HepG2 (cell line): ENCODE measurements around the gene CD207. TPM values are rescaled to one million over a fixed set of nuclear protein-coding genes. Genes with fewer than 3 reads are reported as not detected.

Experiments used
- ASH2L ChIP-seq: fragments of 300-600, 200-600 bp; sonication (generic); IDR thresholded peaks from 2 replicates; pipeline ENCODE4 v1.7.0; 2017; ENCODE audit warnings: low read depth, mild to moderate bottlenecking, moderate library complexity, mixed read lengths, low read length; ENCODE audit not compliant: insufficient read length
- EEA1 ChIP-seq: sonication (generic); formaldehyde crosslinking; IDR thresholded peaks from 2 replicates; pipeline ENCODE4 v1.5.1; 2020; ENCODE audit warnings: mild to moderate bottlenecking, missing genetic modification reagents, borderline replicate concordance
- HOXA7 ChIP-seq: sonication (generic); formaldehyde crosslinking; IDR thresholded peaks from 2 replicates; pipeline ENCODE4 v1.8.1; 2022; ENCODE audit warnings: mild to moderate bottlenecking, missing genetic modification reagents, moderate library complexity
- IKZF1 ChIP-seq: fragments of 450-650 bp; IDR thresholded peaks from 2 replicates; pipeline ENCODE4 v1.7.1; 2016
- KAT8 ChIP-seq: IDR thresholded peaks from 2 replicates; pipeline ENCODE4 v1.6.1; 2016; ENCODE audit warnings: missing genetic modification reagents, missing compliant biosample characterization
- MBD4 ChIP-seq: IDR thresholded peaks from 2 replicates; pipeline ENCODE4 v1.6.1; 2012; ENCODE audit warnings: low read length, inconsistent platforms, borderline replicate concordance
- RXRA ChIP-seq: sonication (generic); formaldehyde crosslinking; IDR thresholded peaks from 2 replicates; pipeline ENCODE4 v1.5.1; 2020; ENCODE audit warnings: missing genetic modification reagents
- TARDBP ChIP-seq: sonication (generic); formaldehyde crosslinking; IDR thresholded peaks from 2 replicates; pipeline ENCODE4 v1.8.0; 2022; ENCODE audit warnings: mild to moderate bottlenecking, missing genetic modification reagents
- TCF7L2 ChIP-seq: IDR thresholded peaks from 2 replicates; pipeline ENCODE4 v1.6.1; 2011; ENCODE audit warnings: mild to moderate bottlenecking, low read depth, low read length, moderate library complexity
- THAP7 ChIP-seq: sonication (generic); formaldehyde crosslinking; IDR thresholded peaks from 2 replicates; pipeline ENCODE4 v1.8.1; 2023; ENCODE audit warnings: mild to moderate bottlenecking, missing genetic modification reagents
- ZFP37 ChIP-seq: sonication (generic); formaldehyde crosslinking; IDR thresholded peaks from 2 replicates; pipeline ENCODE4 v1.4.0; 2020; ENCODE audit warnings: missing genetic modification reagents, borderline replicate concordance
- ZNF205 ChIP-seq: IDR thresholded peaks from 2 replicates; pipeline ENCODE4 v1.6.1; 2018; ENCODE audit warnings: missing biosample characterization, missing genetic modification reagents
- ZNF326 ChIP-seq: sonication (generic); formaldehyde crosslinking; IDR thresholded peaks from 2 replicates; pipeline ENCODE4 v1.4.0; 2020; ENCODE audit warnings: missing genetic modification reagents, borderline replicate concordance
- ZNF567 ChIP-seq: sonication (generic); formaldehyde crosslinking; IDR thresholded peaks from 2 replicates; pipeline ENCODE4 v1.8.1; 2023; ENCODE audit warnings: mild to moderate bottlenecking, missing genetic modification reagents, borderline replicate concordance
- ZNF629 ChIP-seq: sonication (generic); formaldehyde crosslinking; conservative IDR thresholded peaks from 2 replicates; pipeline ENCODE4 v1.5.0; 2020; ENCODE audit warnings: missing genetic modification reagents
- ZNF777 ChIP-seq: sonication (generic); formaldehyde crosslinking; IDR thresholded peaks from 2 replicates; pipeline ENCODE4 v1.4.0; 2020; ENCODE audit warnings: missing genetic modification reagents
- ZNF891 ChIP-seq: sonication (generic); formaldehyde crosslinking; IDR thresholded peaks from 2 replicates; pipeline ENCODE4 v1.5.0; 2020; ENCODE audit warnings: mild to moderate bottlenecking, missing genetic modification reagents
- ZZZ3 ChIP-seq: sonication (generic); formaldehyde crosslinking; IDR thresholded peaks from 2 replicates; pipeline ENCODE4 v1.4.0; 2020; ENCODE audit warnings: missing genetic modification reagents, mild to moderate bottlenecking, borderline replicate concordance
- polyA plus RNA-seq, 8 experiments: library from polyadenylated mRNA; depleted of rRNA in 3 of 8; stranded (reverse) in 7 of 8; unstranded in 1 of 8; fragments of >200 nt; fragmentation: Illumina TruSeq in 4 of 8; extraction: Trizol in 4 of 8; gene quantifications; 2 replicates each; pipeline versions ENCODE4 v1.2.1 to v1.2.3, GENCODE V29; 2011 to 2016; ENCODE audit warnings: low read depth in 4 of 8, missing spikeins in 1 of 8, mixed read lengths in 1 of 8; ENCODE audit not compliant: insufficient read depth in 1 of 8
- total RNA-seq, 5 experiments: library from RNA; depleted of rRNA; stranded (reverse); fragments of >200 nt; fragmentation: Illumina TruSeq; extraction: Trizol; gene quantifications; 2 replicates each; pipeline ENCODE4 v1.2.3, GENCODE V29; 2016; ENCODE audit warnings: low read depth in 1 of 5
- TF ChIP-seq, protein P1 (sequence below): sonication (generic); formaldehyde crosslinking; IDR thresholded peaks from 2 replicates; pipeline ENCODE4 v1.4.0; 2020; ENCODE audit warnings: missing genetic modification reagents, borderline replicate concordance
- TF ChIP-seq, protein P2 (sequence below): sonication (generic); formaldehyde crosslinking; conservative IDR thresholded peaks from 2 replicates; pipeline ENCODE4 v1.8.1; 2023; ENCODE audit warnings: missing genetic modification reagents
- TF ChIP-seq, protein P3 (sequence below): sonication (generic); formaldehyde crosslinking; IDR thresholded peaks from 2 replicates; pipeline ENCODE4 v1.8.1; 2022; ENCODE audit warnings: low read depth, mild to moderate bottlenecking, missing genetic modification reagents

CD207 gene
- total and polyA plus RNA-seq, 2 of the 13 experiments (the other 11 are each of a cell fraction or from before 2014, with no cell fraction given), result 0.09 to 0.15 TPM

- TF ChIP-seq, protein P1, sequence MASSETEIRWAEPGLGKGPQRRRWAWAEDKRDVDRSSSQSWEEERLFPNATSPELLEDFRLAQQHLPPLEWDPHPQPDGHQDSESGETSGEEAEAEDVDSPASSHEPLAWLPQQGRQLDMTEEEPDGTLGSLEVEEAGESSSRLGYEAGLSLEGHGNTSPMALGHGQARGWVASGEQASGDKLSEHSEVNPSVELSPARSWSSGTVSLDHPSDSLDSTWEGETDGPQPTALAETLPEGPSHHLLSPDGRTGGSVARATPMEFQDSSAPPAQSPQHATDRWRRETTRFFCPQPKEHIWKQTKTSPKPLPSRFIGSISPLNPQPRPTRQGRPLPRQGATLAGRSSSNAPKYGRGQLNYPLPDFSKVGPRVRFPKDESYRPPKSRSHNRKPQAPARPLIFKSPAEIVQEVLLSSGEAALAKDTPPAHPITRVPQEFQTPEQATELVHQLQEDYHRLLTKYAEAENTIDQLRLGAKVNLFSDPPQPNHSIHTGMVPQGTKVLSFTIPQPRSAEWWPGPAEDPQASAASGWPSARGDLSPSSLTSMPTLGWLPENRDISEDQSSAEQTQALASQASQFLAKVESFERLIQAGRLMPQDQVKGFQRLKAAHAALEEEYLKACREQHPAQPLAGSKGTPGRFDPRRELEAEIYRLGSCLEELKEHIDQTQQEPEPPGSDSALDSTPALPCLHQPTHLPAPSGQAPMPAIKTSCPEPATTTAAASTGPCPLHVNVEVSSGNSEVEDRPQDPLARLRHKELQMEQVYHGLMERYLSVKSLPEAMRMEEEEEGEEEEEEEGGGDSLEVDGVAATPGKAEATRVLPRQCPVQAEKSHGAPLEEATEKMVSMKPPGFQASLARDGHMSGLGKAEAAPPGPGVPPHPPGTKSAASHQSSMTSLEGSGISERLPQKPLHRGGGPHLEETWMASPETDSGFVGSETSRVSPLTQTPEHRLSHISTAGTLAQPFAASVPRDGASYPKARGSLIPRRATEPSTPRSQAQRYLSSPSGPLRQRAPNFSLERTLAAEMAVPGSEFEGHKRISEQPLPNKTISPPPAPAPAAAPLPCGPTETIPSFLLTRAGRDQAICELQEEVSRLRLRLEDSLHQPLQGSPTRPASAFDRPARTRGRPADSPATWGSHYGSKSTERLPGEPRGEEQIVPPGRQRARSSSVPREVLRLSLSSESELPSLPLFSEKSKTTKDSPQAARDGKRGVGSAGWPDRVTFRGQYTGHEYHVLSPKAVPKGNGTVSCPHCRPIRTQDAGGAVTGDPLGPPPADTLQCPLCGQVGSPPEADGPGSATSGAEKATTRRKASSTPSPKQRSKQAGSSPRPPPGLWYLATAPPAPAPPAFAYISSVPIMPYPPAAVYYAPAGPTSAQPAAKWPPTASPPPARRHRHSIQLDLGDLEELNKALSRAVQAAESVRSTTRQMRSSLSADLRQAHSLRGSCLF (CRISPR knock-in tag), result no peak
- TF ChIP-seq RXRA (CRISPR knock-in tag) (peak; percentile 92; the same call in 1 of the 2 replicates), KAT8 (CRISPR knock-in tag) (peak; percentile 86), ZNF777 (CRISPR knock-in tag) (peak; percentile 21; the same call in 1 of the 2 replicates), ZNF205 (CRISPR knock-in tag) (peak; percentile 79; the same call in 1 of the 2 replicates), ZNF891 (CRISPR knock-in tag) (no peak), IKZF1 (no peak), ZNF326 (CRISPR knock-in tag) (no peak), TARDBP (CRISPR knock-in tag) (peak; percentile 95), ASH2L (peak; percentile 44), EEA1 (CRISPR knock-in tag) (no peak), MBD4 (peak; percentile 59; the same call in 1 of the 2 replicates), ZZZ3 (CRISPR knock-in tag) (no peak), ZNF629 (peak; percentile 33), HOXA7 (no peak), THAP7 (no peak), ZFP37 (0 out of 2 replicates have a peak, but pooled peaks have one; percentile 46), TCF7L2 (no peak), ZNF567 (CRISPR knock-in tag) (no peak)
- TF ChIP-seq, protein P2, sequence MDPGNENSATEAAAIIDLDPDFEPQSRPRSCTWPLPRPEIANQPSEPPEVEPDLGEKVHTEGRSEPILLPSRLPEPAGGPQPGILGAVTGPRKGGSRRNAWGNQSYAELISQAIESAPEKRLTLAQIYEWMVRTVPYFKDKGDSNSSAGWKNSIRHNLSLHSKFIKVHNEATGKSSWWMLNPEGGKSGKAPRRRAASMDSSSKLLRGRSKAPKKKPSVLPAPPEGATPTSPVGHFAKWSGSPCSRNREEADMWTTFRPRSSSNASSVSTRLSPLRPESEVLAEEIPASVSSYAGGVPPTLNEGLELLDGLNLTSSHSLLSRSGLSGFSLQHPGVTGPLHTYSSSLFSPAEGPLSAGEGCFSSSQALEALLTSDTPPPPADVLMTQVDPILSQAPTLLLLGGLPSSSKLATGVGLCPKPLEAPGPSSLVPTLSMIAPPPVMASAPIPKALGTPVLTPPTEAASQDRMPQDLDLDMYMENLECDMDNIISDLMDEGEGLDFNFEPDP (CRISPR knock-in tag), result no peak
- TF ChIP-seq, protein P3, sequence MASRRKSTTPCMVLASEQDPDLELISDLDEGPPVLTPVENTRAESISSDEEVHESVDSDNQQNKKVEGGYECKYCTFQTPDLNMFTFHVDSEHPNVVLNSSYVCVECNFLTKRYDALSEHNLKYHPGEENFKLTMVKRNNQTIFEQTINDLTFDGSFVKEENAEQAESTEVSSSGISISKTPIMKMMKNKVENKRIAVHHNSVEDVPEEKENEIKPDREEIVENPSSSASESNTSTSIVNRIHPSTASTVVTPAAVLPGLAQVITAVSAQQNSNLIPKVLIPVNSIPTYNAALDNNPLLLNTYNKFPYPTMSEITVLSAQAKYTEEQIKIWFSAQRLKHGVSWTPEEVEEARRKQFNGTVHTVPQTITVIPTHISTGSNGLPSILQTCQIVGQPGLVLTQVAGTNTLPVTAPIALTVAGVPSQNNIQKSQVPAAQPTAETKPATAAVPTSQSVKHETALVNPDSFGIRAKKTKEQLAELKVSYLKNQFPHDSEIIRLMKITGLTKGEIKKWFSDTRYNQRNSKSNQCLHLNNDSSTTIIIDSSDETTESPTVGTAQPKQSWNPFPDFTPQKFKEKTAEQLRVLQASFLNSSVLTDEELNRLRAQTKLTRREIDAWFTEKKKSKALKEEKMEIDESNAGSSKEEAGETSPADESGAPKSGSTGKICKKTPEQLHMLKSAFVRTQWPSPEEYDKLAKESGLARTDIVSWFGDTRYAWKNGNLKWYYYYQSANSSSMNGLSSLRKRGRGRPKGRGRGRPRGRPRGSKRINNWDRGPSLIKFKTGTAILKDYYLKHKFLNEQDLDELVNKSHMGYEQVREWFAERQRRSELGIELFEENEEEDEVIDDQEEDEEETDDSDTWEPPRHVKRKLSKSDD (CRISPR knock-in tag), result no peak
Measured at GRCh38 chr2:70807102-70807827, 28.4 kb downstream of the CD207 start (continued).
